Measurements from ENCODE around the gene WNK1. TPM values are rescaled to one million over a fixed set of nuclear protein-coding genes. Genes with fewer than 3 reads are reported as not detected.

WNK1 gene
- total RNA-seq, 1 experiment from 2014 or later: 83.3 TPM

GRCh38 chr12:906062-906585 is 153.7 kb downstream of the WNK1 start:
- Histone ChIP-seq H3K27ac (no peak overlapping the region), H3K4me1 (no peaks in the 10 kb centered on the region), H3K4me3 (no peak overlapping the region), H3K9me3 (replicated peaks) (no peaks in the 10 kb centered on the region), H3K36me3 (peaks cover 86% of the 10 kb centered on the region), H3K27me3 (no peaks in the 10 kb centered on the region)
- no peak for DNase-seq

DNA sequence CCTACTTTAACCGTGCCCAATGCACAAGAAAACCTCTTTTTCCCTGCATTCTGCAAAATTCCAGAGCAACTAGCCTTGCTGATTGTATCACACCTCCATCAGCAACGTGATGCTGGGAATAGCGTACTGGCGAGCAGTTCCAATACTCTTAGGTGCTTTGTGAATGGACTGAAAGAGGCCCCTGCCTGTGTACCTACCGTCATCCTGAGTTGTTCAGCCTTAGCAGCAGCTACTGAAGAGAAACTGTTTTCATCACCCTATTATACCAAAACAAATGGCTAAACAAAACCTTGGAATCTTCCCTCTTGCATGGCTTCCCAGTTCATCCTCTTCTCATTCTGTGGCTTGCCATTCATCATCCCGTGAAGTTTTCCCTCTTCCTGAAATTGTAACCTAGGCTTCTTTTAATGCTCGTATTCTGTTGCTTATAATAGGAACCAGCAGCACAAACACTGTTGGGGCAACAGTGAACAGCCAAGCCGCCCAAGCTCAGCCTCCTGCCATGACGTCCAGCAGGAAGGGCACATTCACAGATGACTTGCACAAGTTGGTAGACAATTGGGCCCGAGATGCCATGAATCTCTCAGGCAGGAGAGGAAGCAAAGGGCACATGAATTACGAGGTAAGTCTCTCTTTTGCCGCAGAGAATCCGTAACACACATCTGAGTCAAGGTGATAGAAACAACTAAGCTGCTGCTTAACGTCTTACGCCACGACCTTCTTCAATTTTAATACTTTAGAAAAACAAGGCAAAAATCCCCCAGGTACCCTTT is 155.2 kb downstream of the WNK1 start:
- no peak overlapping the region for H3K4me3 ChIP-seq
- peaks cover 84% of the 10 kb centered on the region for H3K36me3 ChIP-seq
- no peaks in the 10 kb centered on the region for H3K4me1 ChIP-seq
- no peaks in the 10 kb centered on the region for H3K9me3 ChIP-seq (replicated peaks)
- DNase-seq: no peak
- H3K27me3 ChIP-seq: no peaks in the 10 kb centered on the region
- H3K27ac ChIP-seq: no peak overlapping the region

DNA sequence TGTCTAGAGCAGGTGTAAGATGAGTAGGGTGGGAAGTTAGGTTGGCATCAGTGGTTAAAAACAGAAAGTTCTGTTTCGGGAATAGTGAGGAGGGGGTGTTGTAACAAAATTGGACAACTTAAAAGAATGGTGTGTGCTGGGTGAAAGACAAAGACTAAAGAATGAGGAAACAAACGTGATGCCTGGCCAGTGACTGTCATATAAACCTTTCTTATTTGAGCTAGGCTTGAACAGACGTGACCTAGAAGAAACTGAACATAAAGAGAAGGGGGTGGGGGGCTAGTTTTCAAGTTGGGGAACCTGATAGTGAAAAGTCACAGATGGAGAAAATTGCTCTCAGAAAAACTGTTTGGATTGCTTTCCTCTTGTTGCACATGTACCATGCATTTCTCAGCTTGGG is 157.5 kb downstream of the WNK1 start:
- Histone ChIP-seq H3K4me3 (no peak overlapping the region), H3K27ac (no peak overlapping the region), H3K9me3 (replicated peaks) (no peaks in the 10 kb centered on the region), H3K36me3 (peaks cover 83% of the 10 kb centered on the region), H3K27me3 (no peaks in the 10 kb centered on the region), H3K4me1 (no peaks in the 10 kb centered on the region)
- no peak for DNase-seq

GRCh38 chr12:910416-910815 is 158.0 kb downstream of the WNK1 start:
- H3K4me3 ChIP-seq: no peak overlapping the region
- no peaks in the 10 kb centered on the region for H3K27me3 ChIP-seq
- H3K4me1 ChIP-seq: no peaks in the 10 kb centered on the region
- H3K27ac ChIP-seq: no peak overlapping the region
- no peak for DNase-seq
- H3K36me3 ChIP-seq: peaks cover 85% of the 10 kb centered on the region
- H3K9me3 ChIP-seq (replicated peaks): no peaks in the 10 kb centered on the region

- peaks cover 90% of the 10 kb centered on the region for H3K36me3 ChIP-seq
- H3K9me3 ChIP-seq (replicated peaks): no peaks in the 10 kb centered on the region
- H3K27me3 ChIP-seq: no peaks in the 10 kb centered on the region
- no peaks in the 10 kb centered on the region for H3K4me1 ChIP-seq
- DNase-seq: no peak
- H3K4me3 ChIP-seq: no peak overlapping the region
- H3K27ac ChIP-seq: no peak overlapping the region
Measured at GRCh38 chr12:911191-911826, 158.9 kb downstream of the WNK1 start.

DNA sequence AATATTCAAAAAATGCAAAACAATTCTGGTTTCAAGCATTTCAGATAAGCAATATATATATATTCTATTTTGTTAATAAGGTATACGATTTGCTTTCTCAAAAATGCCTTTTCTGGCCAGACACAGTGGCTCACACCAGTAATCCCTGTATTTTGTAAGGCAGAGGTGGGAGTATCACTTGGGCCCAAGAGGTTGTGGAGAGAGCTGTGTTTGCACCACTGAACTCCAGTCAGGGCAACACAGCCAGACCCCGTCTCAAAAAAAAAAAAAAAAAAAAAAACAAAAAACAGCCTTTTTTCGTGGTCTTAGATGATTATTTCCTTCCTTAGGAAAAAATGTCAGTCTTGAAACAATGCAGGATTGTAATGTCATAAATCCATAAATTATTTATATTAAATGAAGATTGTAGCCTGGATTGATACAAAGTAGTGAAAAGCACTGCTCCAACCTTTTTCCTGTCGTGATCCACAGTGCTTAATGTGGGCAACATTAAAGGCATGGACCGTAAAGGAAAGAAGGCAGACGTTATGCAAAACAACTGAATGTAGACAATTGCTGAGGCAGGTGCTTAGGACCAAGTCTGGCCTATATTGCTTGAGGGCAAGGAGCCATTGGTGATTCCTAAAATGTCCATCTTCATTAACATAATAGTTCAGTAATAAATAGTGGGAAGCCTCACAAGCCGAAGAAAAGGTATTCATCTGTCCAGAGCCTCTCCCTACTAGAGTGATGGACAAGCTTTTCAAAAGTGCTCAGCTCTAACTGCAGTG is 160.3 kb downstream of the WNK1 start:
- Histone ChIP-seq H3K9me3 (replicated peaks) (no peaks in the 10 kb centered on the region), H3K27me3 (no peaks in the 10 kb centered on the region), H3K4me1 (no peaks in the 10 kb centered on the region), H3K36me3 (peaks cover 91% of the 10 kb centered on the region), H3K4me3 (no peak overlapping the region), H3K27ac (no peak overlapping the region)
- no peak for DNase-seq

DNA sequence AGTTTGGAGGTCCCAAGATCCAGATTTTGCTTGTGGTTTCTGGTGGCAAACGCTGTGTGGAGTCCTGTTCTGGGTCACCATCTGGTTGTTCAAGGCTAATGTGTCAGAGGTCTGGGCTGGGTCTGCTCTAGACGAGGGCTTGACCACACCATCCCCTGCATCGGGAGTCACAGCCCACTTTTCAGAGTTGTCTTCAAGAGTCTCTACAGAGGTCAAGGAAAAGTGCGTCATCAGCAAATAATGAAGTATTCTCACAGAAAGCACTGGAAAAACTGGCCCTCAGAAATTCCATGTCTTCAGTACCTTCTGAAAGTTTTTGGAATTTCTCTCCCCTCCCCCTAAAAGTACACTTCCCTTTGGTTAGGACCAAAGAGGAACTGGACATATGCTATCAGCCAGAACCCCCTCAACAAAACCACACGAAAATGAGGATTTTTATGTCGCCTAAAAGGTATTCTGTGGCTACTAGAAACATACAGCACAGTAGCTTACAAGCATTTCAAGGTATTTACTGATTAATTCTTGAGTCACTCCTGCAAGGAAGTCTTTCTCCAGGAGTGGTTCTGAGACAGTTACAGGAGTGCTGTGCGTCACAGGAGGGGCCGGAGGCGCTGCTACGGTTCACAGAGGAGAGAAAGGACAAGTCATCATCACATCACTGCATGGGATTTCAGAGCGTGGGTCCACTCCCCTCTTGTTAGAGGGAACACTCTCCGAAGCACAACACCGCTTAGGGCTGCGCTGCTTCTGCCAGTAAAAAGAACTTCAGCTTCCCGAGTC is 161.7 kb downstream of the WNK1 start:
- no peak for DNase-seq
- H3K9me3 ChIP-seq (replicated peaks): no peaks in the 10 kb centered on the region
- H3K4me3 ChIP-seq: no peak overlapping the region
- H3K36me3 ChIP-seq: peaks cover 91% of the 10 kb centered on the region
- no peaks in the 10 kb centered on the region for H3K27me3 ChIP-seq
- H3K4me1 ChIP-seq: no peaks in the 10 kb centered on the region
- no peak overlapping the region for H3K27ac ChIP-seq

DNA sequence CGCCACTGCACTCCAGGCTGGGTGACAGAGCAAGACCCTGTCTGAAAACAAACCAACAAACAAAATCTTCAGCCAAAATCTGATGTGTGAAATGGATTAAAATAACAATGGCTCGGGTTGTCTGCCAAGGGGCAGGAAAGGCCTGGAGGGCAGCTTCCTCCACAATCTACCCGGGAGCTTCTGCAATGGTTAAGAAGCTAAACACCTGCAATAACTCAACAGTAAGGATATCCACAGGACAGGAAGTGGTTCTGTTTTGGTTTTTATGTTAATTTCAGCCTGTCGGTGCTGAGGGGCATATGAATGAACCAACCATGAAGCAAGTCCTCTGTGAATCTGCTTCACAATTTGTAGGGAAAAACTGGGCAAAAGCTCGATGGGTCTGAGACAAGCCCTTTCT is 162.7 kb downstream of the WNK1 start:
- no peaks in the 10 kb centered on the region for H3K27me3 ChIP-seq
- DNase-seq: no peak
- H3K27ac ChIP-seq: no peak overlapping the region
- peaks cover 84% of the 10 kb centered on the region for H3K36me3 ChIP-seq
- H3K4me1 ChIP-seq: no peaks in the 10 kb centered on the region
- no peak overlapping the region for H3K4me3 ChIP-seq
- H3K9me3 ChIP-seq (replicated peaks): no peaks in the 10 kb centered on the region

- no peak for DNase-seq
- no peaks in the 10 kb centered on the region for H3K4me1 ChIP-seq
- no peak overlapping the region for H3K27ac ChIP-seq
- no peaks in the 10 kb centered on the region for H3K9me3 ChIP-seq (replicated peaks)
- H3K36me3 ChIP-seq: peaks cover 75% of the 10 kb centered on the region
- no peak overlapping the region for H3K4me3 ChIP-seq
- no peaks in the 10 kb centered on the region for H3K27me3 ChIP-seq
Measured at GRCh38 chr12:916240-916639, 163.9 kb downstream of the WNK1 start.

GRCh38 chr12:916712-917445 is 164.5 kb downstream of the WNK1 start:
- no peaks in the 10 kb centered on the region for H3K27me3 ChIP-seq
- H3K4me3 ChIP-seq: no peak overlapping the region
- no peaks in the 10 kb centered on the region for H3K9me3 ChIP-seq (replicated peaks)
- no peak for DNase-seq
- no peak overlapping the region for H3K27ac ChIP-seq
- H3K4me1 ChIP-seq: no peaks in the 10 kb centered on the region
- H3K36me3 ChIP-seq: peaks cover 75% of the 10 kb centered on the region

- no peak overlapping the region for H3K27ac ChIP-seq
- DNase-seq: no peak
Measured at GRCh38 chr12:920676-921075, 168.3 kb downstream of the WNK1 start.

GRCh38 chr12:922285-922684 is 169.9 kb downstream of the WNK1 start:
- no peak for DNase-seq
- Histone ChIP-seq H3K4me1 (no peaks in the 10 kb centered on the region), H3K27ac (no peak overlapping the region), H3K4me3 (no peak overlapping the region), H3K27me3 (no peaks in the 10 kb centered on the region), H3K36me3 (peaks cover 42% of the 10 kb centered on the region), H3K9me3 (replicated peaks) (no peaks in the 10 kb centered on the region)

More at GRCh38 chr12:920676-921075, 168.3 kb downstream of the WNK1 start:
- Histone ChIP-seq H3K4me1 (no peaks in the 10 kb centered on the region), H3K9me3 (replicated peaks) (no peaks in the 10 kb centered on the region), H3K27me3 (no peaks in the 10 kb centered on the region), H3K36me3 (peaks cover 47% of the 10 kb centered on the region), H3K4me3 (no peak overlapping the region)

DNA sequence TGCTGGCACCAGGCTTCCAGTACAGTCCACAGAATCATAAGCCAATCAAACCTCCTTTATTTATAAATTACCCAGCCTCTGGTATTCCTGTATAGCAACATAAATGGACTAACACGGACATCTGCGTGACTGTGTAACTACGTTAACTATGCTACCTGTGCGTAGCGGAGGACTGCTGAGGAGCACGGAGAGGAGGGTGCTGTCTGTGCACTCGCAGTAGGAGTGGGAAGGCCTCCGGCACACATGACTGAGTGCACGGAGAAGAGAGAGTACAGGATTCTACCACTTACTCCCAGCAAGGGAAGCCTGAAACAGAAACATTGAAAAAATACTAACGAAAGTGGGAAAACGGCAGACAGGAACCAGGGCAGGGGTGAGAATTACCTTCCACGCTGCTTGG is 174.3 kb downstream of the WNK1 start:
- H3K4me3 ChIP-seq: no peak overlapping the region
- no peak for DNase-seq
- H3K27ac ChIP-seq: no peak overlapping the region
- H3K27me3 ChIP-seq: no peaks in the 10 kb centered on the region
- H3K36me3 ChIP-seq: peaks cover 39% of the 10 kb centered on the region
- H3K9me3 ChIP-seq (replicated peaks): no peaks in the 10 kb centered on the region
- no peaks in the 10 kb centered on the region for H3K4me1 ChIP-seq

- Histone ChIP-seq H3K4me1 (no peaks in the 10 kb centered on the region), H3K4me3 (no peak overlapping the region), H3K27me3 (no peaks in the 10 kb centered on the region), H3K36me3 (peaks cover 30% of the 10 kb centered on the region), H3K27ac (no peak overlapping the region), H3K9me3 (replicated peaks) (no peaks in the 10 kb centered on the region)
- DNase-seq: no peak
Measured at GRCh38 chr12:931060-931459, 178.7 kb downstream of the WNK1 start.

All from SJCRH30 (cell line).